PC-3 (cell line): Measurements from ENCODE around the gene GUCA2B. TPM values are rescaled to one million over a fixed set of nuclear protein-coding genes. Genes with fewer than 3 reads are reported as not detected.

ENCODE experiments used
- ATAC-seq: fragments of 200-7000 bp; cut with Tn5 transposase; 2 replicates; pipeline ENCODE4 v1.9.1; 2020; ENCODE audit warnings: mild to moderate bottlenecking, moderate library complexity
- BruUV-seq: library from RNA; stranded (reverse); fragments of 400-500 nt; replicated peaks from 2 replicates; lab custom pipeline; 2021; lab: Mats Ljungman, UMichigan
- CTCF ChIA-PET: fragments of 300-600 bp; sonication (Branson Sonifier 250); formaldehyde crosslinking; loops from one replicate; lab custom pipeline; 2022; ENCODE audit warnings: antibody characterized with exemption; lab: Charles Lee
- POLR2A ChIA-PET: fragments of 300-600 bp; sonication (Branson Sonifier 250); formaldehyde crosslinking; loops from one replicate; lab custom pipeline; 2022; ENCODE audit warnings: antibody characterized with exemption; ENCODE audit not compliant: unreplicated experiment; lab: Charles Lee
- DNase-seq: peaks from one replicate; pipeline ENCODE4 v3.0.0-alpha.2; 2015
- H2AFZ ChIP-seq: fragments of 300-600 bp; sonication (generic); 2 replicates; pipeline ENCODE4 v1.6.0; 2016; ENCODE audit warnings: antibody characterized with exemption, low read length
- H3F3A ChIP-seq: fragments of 300-600 bp; sonication (generic); one replicate; pipeline ENCODE4 v1.6.0; 2017; ENCODE audit warnings: antibody characterized with exemption, low read length, control low read depth, mild to moderate bottlenecking; ENCODE audit not compliant: unreplicated experiment
- H3K27ac ChIP-seq: fragments of 300-600 bp; sonication (generic); 2 replicates; pipeline ENCODE4 v1.5.1; 2016; ENCODE audit warnings: mild to moderate bottlenecking, low read length
- H3K27me3 ChIP-seq: fragments of 300-600 bp; sonication (generic); 2 replicates; pipeline ENCODE4 v1.6.1; 2016; ENCODE audit warnings: low read length, mixed read lengths
- H3K36me3 ChIP-seq: fragments of 300-600 bp; sonication (generic); 2 replicates; pipeline ENCODE4 v1.6.1; 2016; ENCODE audit warnings: low read depth, mixed run types, low read length, mixed read lengths
- H3K4me1 ChIP-seq: fragments of 300-600 bp; sonication (generic); 2 replicates; pipeline ENCODE4 v1.5.1; 2016; ENCODE audit warnings: low read length; ENCODE audit not compliant: insufficient read depth
- H3K4me2 ChIP-seq: fragments of 300-600 bp; sonication (generic); 2 replicates; pipeline ENCODE4 v1.6.0; 2016; ENCODE audit warnings: low read length
- H3K4me3 ChIP-seq: fragments of 300-600 bp; sonication (generic); 2 replicates; pipeline ENCODE4 v1.5.1; 2016; ENCODE audit warnings: mild to moderate bottlenecking, low read length, mixed read lengths
- H3K79me2 ChIP-seq: fragments of 300-600 bp; sonication (generic); 2 replicates; pipeline ENCODE4 v1.6.1; 2017; ENCODE audit warnings: low read length, mixed read lengths
- H3K9ac ChIP-seq: fragments of 300-600 bp; sonication (generic); 2 replicates; pipeline ENCODE4 v1.6.0; 2016; ENCODE audit warnings: mild to moderate bottlenecking, low read length
- H3K9me2 ChIP-seq: fragments of 300-600 bp; sonication (generic); replicated peaks from 2 replicates; pipeline ENCODE4 v1.6.1; 2016; ENCODE audit warnings: mixed run types, low read length, mixed read lengths
- H3K9me3 ChIP-seq: fragments of 300-600 bp; sonication (generic); 2 replicates; pipeline ENCODE4 v1.6.1; 2016; ENCODE audit warnings: low read length, mixed read lengths
- H4K20me1 ChIP-seq: fragments of 300-600 bp; sonication (generic); 2 replicates; pipeline ENCODE4 v1.6.1; 2016; ENCODE audit warnings: low read length, mixed read lengths
- EZH2 ChIP-seq: fragments of 300-600 bp; sonication (generic); IDR thresholded peaks from one replicate; pipeline ENCODE4 v1.6.1; 2017; ENCODE audit warnings: antibody characterized with exemption, mild to moderate bottlenecking, low read length; ENCODE audit not compliant: unreplicated experiment
- EZH2phosphoT487 ChIP-seq: fragments of 300-600 bp; sonication (generic); IDR thresholded peaks from 2 replicates; pipeline ENCODE4 v1.6.1; 2018; ENCODE audit warnings: mild to moderate bottlenecking, antibody characterized with exemption, low read length, borderline replicate concordance
- intact Hi-C: fragments of 100-400 bp; cut with micrococcal nuclease; formaldehyde crosslinking; loops from 2 replicates; pipeline ENCODE4 v1.9.0; 2023
- total RNA-seq: library from RNA; depleted of rRNA; stranded (reverse); fragments of >200 nt; gene quantifications from 2 replicates; pipeline ENCODE4 v1.2.3, GENCODE V29; 2014
- TF ChIP-seq, protein P1 (sequence below): fragments of 300-600 bp; sonication (generic); conservative IDR thresholded peaks from 2 replicates; pipeline ENCODE4 v1.5.1; 2017; ENCODE audit warnings: antibody characterized with exemption, low read depth, mild to moderate bottlenecking, low read length

Gene GUCA2B
- total RNA-seq, 1 experiment from 2014 or later = not detected

DNA sequence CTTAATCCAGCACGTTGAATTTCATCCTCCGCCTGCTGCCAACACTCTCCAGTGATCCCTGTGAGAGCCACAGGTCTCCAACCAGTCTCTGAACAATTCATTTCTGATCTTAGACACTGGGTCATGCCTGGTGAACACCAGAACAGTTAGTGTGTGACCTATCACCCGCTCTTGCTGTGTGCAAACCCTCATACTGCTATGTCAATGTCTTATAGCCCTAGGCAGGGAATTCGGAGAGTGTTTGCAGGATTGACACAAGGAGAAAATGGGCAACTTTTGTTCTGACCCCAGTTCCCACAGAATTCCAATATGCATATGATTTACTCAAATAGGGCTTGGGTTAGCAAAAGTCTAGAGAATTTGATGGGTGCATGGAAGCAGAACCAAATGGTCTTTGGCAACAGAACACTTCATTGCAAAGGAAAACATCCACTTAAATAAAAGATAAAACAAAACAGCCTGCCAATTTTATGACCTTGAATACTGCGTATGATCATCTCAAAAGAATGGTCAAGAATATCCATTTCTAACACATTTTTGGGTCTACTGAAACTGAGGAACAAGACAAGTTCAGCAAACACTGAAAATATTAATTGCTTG, 23.0 kb upstream of the GUCA2B start:
- H3K9me2 ChIP-seq = no peaks in the 10 kb centered on the region
- H3K9ac ChIP-seq = no peak overlapping the region
- H4K20me1 ChIP-seq = no peaks in the 10 kb centered on the region
- H3K79me2 ChIP-seq = no peaks in the 10 kb centered on the region
- CTCF ChIA-PET = no interaction called here
- H3K27ac ChIP-seq = no peak overlapping the region
- H3K27me3 ChIP-seq = no peaks in the 10 kb centered on the region
- intact Hi-C loops = no loop called here
- TF ChIP-seq, protein P1, sequence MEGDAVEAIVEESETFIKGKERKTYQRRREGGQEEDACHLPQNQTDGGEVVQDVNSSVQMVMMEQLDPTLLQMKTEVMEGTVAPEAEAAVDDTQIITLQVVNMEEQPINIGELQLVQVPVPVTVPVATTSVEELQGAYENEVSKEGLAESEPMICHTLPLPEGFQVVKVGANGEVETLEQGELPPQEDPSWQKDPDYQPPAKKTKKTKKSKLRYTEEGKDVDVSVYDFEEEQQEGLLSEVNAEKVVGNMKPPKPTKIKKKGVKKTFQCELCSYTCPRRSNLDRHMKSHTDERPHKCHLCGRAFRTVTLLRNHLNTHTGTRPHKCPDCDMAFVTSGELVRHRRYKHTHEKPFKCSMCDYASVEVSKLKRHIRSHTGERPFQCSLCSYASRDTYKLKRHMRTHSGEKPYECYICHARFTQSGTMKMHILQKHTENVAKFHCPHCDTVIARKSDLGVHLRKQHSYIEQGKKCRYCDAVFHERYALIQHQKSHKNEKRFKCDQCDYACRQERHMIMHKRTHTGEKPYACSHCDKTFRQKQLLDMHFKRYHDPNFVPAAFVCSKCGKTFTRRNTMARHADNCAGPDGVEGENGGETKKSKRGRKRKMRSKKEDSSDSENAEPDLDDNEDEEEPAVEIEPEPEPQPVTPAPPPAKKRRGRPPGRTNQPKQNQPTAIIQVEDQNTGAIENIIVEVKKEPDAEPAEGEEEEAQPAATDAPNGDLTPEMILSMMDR = no peak
- no peak for TF ChIP-seq EZH2phosphoT487
- TF ChIP-seq EZH2 = no peak
- H3K4me3 ChIP-seq = no peak overlapping the region
- no peaks in the 10 kb centered on the region for H3K9me3 ChIP-seq
- ATAC-seq (no peak), DNase-seq (no peak)
- no peak overlapping the region for H2AFZ ChIP-seq
- POLR2A ChIA-PET = no interaction called here
- H3K36me3 ChIP-seq = no peaks in the 10 kb centered on the region
- BruUV-seq = no TSS peak
- no peak overlapping the region for H3K4me2 ChIP-seq
- peaks cover 7% of the 10 kb centered on the region; the same call in 1 of the 2 replicates for H3K4me1 ChIP-seq
- H3F3A ChIP-seq = no peaks in the 10 kb centered on the region

GRCh38 chr1:42133390-42133789, 19.8 kb upstream of the GUCA2B start:
- H3K4me1 ChIP-seq = no peaks in the 10 kb centered on the region
- no peak overlapping the region for H2AFZ ChIP-seq
- no peaks in the 10 kb centered on the region for H3K9me3 ChIP-seq
- no peaks in the 10 kb centered on the region for H3K27me3 ChIP-seq
- no peaks in the 10 kb centered on the region for H3K36me3 ChIP-seq
- DNase-seq (no peak), ATAC-seq (no peak)
- H3K27ac ChIP-seq = no peak overlapping the region
- no TSS peak for BruUV-seq
- no peaks in the 10 kb centered on the region for H4K20me1 ChIP-seq
- TF ChIP-seq EZH2 (no peak), EZH2phosphoT487 (no peak)
- TF ChIP-seq, protein P1 = no peak
- H3F3A ChIP-seq = no peaks in the 10 kb centered on the region
- no peak overlapping the region for H3K4me2 ChIP-seq
- no peaks in the 10 kb centered on the region for H3K79me2 ChIP-seq
- ChIA-PET POLR2A (no interaction called here), CTCF (no interaction called here)
- H3K4me3 ChIP-seq = no peak overlapping the region
- H3K9ac ChIP-seq = no peak overlapping the region
- intact Hi-C loops = no loop called here
- no peaks in the 10 kb centered on the region for H3K9me2 ChIP-seq

DNA sequence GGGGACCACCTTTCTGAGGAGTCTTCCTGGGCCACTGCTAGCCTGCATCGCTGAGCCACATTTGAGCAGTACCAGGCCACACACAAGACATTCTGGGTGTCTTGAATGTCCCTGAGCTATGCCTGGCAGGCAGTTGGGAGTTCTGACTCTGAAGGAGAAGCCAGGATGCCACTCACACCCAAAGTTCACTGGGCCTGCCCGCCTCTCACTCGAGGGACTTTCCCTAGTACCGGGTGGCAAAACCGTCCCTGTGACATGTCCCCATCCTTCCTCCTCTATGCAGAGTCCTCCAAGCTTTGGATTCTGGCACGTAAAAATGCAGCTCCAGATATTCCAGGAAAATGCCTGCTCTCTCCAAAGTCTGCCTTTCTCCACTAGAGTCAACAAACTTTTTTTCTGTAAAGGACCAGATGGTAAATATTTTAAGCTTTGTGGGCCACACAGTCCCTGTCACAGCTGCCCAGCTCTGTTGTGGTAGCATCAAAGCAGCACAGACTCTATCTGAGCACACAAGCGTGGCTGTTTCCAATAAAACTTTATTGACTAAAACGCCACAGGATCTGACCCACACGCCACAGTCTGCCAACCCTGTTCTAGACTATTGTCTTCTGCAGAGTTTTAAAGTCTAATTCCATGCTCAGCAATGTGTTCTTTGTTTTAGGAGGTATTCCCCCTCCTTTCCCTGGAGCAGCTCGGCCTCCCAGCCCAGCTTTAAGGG, 19.2 kb upstream of the GUCA2B start:
- Histone ChIP-seq H3K9ac (no peak overlapping the region), H3K27me3 (no peaks in the 10 kb centered on the region), H3K36me3 (no peaks in the 10 kb centered on the region), H3K79me2 (no peaks in the 10 kb centered on the region), H3F3A (no peaks in the 10 kb centered on the region), H3K9me3 (no peaks in the 10 kb centered on the region), H4K20me1 (no peaks in the 10 kb centered on the region), H3K4me2 (no peak overlapping the region), H3K4me3 (no peak overlapping the region), H3K4me1 (no peaks in the 10 kb centered on the region), H3K9me2 (no peaks in the 10 kb centered on the region), H2AFZ (no peak overlapping the region), H3K27ac (no peak overlapping the region)
- intact Hi-C loops = no loop called here
- POLR2A ChIA-PET = no interaction called here
- DNase-seq (no peak), ATAC-seq (no peak)
- no peak for TF ChIP-seq EZH2phosphoT487
- TF ChIP-seq EZH2 = no peak
- TF ChIP-seq, protein P1 = no peak
- BruUV-seq = no TSS peak
- CTCF ChIA-PET = no interaction called here
